A673 (cell line): ENCODE data around the gene PNPLA6.

Experiments
- EZH2 ChIP-seq: fragments of 200-600 bp; sonication (generic); IDR thresholded peaks from 2 replicates; pipeline ENCODE4 v1.6.1; 2017; ENCODE audit warnings: borderline replicate concordance, low read depth, mild to moderate bottlenecking, mixed read lengths, antibody characterized with exemption, low read length; ENCODE audit not compliant: poor library complexity, severe bottlenecking
- TF ChIP-seq, protein P1 (sequence below): fragments of 300-800, 200-600 bp; sonication (generic); conservative IDR thresholded peaks from 2 replicates; pipeline ENCODE4 v1.5.1; 2017; ENCODE audit warnings: low read depth, mild to moderate bottlenecking, antibody characterized with exemption, low read length, moderate library complexity, mixed read lengths

DNA sequence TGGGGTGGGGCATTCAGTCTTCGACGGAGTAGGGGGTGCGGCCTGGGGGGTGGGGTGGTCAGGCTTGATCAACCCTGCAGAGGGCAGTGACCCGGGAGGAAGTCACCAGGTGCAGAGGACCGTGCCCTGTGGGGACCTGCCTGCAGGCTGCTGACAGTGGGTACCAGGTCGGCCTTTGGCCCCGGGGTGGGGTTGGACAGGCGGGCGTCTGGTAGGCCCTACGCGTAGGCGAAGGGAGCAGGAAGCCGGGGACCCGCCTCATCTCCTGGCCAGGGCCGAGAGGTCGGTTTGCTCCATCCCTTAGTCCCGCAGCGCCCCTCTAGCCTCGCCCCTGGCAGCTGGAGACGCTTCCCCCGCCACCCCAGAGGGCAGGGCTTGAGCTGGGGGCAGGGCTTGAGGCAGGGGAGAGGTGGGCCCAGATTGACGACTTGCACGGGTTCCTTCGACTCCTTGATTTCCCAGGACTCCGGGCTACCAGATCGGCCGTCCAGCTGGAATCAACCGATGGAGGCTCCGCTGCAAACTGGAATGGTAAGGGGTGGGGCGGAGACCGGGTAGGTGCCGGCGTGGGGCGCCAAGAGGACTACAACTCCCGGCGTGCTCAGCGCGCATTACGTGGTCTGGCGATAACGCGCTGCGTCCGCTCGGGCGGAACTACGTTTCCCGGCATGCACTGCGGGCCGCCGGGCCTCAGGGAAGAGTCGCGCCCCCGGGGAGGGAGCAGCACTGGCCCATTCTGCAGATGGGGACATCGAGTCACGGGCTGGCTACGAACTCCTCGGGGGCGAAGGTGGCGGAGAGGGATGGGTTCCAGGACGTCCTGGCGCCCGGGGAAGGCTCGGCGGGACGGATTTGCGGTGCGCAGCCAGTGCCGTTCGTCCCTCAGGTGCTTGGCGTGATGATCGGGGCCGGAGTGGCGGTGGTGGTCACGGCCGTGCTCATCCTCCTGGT, at the start of gene PNPLA6:
- TF ChIP-seq, protein P1, sequence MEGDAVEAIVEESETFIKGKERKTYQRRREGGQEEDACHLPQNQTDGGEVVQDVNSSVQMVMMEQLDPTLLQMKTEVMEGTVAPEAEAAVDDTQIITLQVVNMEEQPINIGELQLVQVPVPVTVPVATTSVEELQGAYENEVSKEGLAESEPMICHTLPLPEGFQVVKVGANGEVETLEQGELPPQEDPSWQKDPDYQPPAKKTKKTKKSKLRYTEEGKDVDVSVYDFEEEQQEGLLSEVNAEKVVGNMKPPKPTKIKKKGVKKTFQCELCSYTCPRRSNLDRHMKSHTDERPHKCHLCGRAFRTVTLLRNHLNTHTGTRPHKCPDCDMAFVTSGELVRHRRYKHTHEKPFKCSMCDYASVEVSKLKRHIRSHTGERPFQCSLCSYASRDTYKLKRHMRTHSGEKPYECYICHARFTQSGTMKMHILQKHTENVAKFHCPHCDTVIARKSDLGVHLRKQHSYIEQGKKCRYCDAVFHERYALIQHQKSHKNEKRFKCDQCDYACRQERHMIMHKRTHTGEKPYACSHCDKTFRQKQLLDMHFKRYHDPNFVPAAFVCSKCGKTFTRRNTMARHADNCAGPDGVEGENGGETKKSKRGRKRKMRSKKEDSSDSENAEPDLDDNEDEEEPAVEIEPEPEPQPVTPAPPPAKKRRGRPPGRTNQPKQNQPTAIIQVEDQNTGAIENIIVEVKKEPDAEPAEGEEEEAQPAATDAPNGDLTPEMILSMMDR: no peak
- TF ChIP-seq EZH2: no peak
